Immature natural killer cell (primary cell): ENCODE data around the gene EPHB2. TPM values are rescaled to one million over a fixed set of nuclear protein-coding genes. Genes with fewer than 3 reads are reported as not detected.
"Not testable (repeated sequence)": the region's sequence is repeated elsewhere in the genome, so short reads cannot be mapped to it uniquely, and the experiment has no call there.

Experiments
- DNase-seq, 3 donors: peaks; one replicate each; pipeline ENCODE4 v3.0.0; 2022; ENCODE audit warnings: mixed read lengths in 1 of 3
- H3K27ac Mint-ChIP-seq, 6 donors: one replicate each; pipeline ENCODE4 v1.8.0; 2020; ENCODE audit warnings: mixed read lengths in 6 of 6, mild to moderate bottlenecking in 5 of 6, inconsistent platforms in 4 of 6, moderate library complexity in 3 of 6
- H3K27me3 Mint-ChIP-seq, 3 donors: one replicate each; pipeline ENCODE4 v1.8.0; 2020 to 2021; ENCODE audit warnings: low read depth in 3 of 3, mild to moderate bottlenecking in 3 of 3, mixed read lengths in 3 of 3, moderate library complexity in 3 of 3, inconsistent platforms in 1 of 3
- H3K36me3 Mint-ChIP-seq, 3 donors: one replicate each; pipeline ENCODE4 v1.8.0; 2020; ENCODE audit warnings: mixed read lengths in 3 of 3, inconsistent platforms in 2 of 3, mild to moderate bottlenecking in 2 of 3
- H3K4me1 Mint-ChIP-seq, 2 donors: one replicate each; pipeline ENCODE4 v1.8.0; 2020; ENCODE audit warnings: inconsistent platforms in 2 of 2, mild to moderate bottlenecking in 2 of 2, mixed read lengths in 2 of 2, moderate library complexity in 1 of 2
- H3K4me3 Mint-ChIP-seq, 5 donors: one replicate each; pipeline ENCODE4 v1.8.0; 2020; ENCODE audit warnings: mild to moderate bottlenecking in 5 of 5, mixed read lengths in 5 of 5, inconsistent platforms in 3 of 5, moderate library complexity in 3 of 5
- H3K9me3 Mint-ChIP-seq, 6 donors: one replicate each; pipeline ENCODE4 v1.8.0; 2020; ENCODE audit warnings: mild to moderate bottlenecking in 6 of 6, mixed read lengths in 6 of 6, inconsistent platforms in 4 of 6, moderate library complexity in 3 of 6
- polyA plus RNA-seq, 3 donors: library from polyadenylated mRNA; unstranded; fragments of 300-500 nt; fragmentation: Illumina TruSeq; gene quantifications; one replicate each; pipeline ENCODE4 v1.2.3, GENCODE V29; 2021

Gene EPHB2
- polyA plus RNA-seq, 3 donors from 2014 or later = not detected

DNA sequence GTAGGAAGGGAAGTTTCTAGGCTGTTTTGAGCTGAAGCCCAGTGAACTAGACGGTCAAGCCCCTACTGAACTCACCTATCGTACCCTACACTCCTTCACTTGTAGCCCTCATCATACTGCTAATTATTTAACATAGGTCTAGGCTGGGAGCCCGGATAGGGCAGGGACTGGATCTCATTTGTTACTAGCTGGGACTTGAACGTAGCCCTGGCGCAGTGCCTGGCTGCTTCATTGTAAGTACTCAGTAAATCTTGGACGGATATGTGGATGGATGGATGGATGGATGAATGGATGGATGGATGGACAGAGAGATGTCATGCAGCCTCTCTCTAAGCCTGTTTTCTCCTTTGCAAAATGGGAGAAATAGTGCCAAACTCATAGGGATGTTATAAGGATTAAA, 129.2 kb downstream of the EPHB2 start:
- no peak overlapping the region for H3K4me3 Mint-ChIP-seq
- no peak overlapping the region for H3K27ac Mint-ChIP-seq
- peaks cover 2 to 8% (median 3%) of the 10 kb centered on the region in 3 donors for H3K27me3 Mint-ChIP-seq
- no peaks in the 10 kb centered on the region for H3K4me1 Mint-ChIP-seq
- H3K9me3 Mint-ChIP-seq = no peaks in the 10 kb centered on the region
- no peaks in the 10 kb centered on the region for H3K36me3 Mint-ChIP-seq
- no peak for DNase-seq

GRCh38 chr1:22841142-22841541, 130.5 kb downstream of the EPHB2 start:
- Mint-ChIP-seq H3K36me3 (no peaks in the 10 kb centered on the region), H3K4me3 (no peak overlapping the region), H3K4me1 (no peaks in the 10 kb centered on the region), H3K27ac (no peak overlapping the region), H3K9me3 (no peaks in the 10 kb centered on the region), H3K27me3 (peaks cover 2 to 13% (median 3%) of the 10 kb centered on the region in 3 donors)
- no peak for DNase-seq

DNA sequence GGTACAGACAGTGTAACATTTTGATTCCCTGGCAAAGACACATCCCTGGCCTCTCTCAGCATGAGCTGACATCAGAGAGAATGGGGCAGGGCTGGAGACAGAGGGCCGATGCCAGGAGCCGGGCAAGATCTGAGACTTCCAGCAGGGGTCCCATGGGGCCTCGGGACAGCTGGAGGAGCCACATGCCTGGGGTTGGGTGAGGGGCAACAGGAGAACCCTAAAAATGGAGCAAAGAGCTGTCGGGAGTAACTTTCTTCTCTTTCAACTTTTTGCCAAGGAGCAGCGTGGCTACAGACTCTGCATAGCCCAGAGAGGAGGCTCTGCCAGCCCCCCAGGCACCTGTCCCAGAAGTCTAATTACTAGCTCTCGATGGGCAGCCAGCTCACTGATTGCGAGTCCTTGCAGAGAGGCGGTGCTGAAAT, 131.2 kb downstream of the EPHB2 start:
- Mint-ChIP-seq H3K9me3 (no peaks in the 10 kb centered on the region), H3K4me3 (no peak overlapping the region), H3K4me1 (no peaks in the 10 kb centered on the region), H3K27me3 (peaks cover 2 to 16% (median 3%) of the 10 kb centered on the region in 3 donors), H3K36me3 (no peaks in the 10 kb centered on the region), H3K27ac (no peak overlapping the region)
- DNase-seq = no peak

DNA sequence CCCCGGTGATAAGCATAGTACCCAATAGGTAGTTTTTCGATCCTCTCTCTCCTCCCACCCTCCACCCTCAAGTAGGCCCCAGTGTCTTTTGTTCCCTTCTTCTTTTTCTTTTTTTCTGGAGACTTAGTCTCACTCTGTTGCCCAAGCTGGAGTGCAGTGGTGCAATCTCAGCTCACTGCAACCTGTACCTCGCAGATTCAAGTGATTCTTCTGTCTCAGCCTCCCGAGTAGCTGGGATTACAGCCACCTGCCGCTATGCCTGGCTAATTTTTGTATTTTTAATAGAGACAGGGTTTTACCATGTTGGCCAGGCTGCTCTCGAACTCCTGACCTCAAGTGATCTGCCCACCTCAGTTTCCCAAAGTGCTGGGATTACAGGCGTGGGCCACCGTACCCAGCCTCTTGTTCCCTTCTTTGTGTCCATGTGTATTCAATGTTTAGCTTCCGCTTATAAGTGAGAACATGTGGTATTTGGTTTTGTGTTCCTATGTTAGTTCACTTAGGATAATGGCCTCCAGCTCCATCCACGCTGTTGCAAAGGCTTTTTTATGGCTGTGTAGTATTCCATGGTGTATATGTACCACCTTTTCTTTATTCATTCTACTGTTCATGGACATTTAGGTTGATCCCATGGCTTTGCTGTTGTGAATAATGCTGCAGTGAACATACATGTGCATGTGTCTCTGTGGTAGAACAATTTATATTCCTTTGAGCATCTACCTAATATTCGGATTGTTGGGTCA, 133.0 kb downstream of the EPHB2 start:
- not testable (repeated sequence) for H3K4me1 Mint-ChIP-seq, H3K27me3 Mint-ChIP-seq, H3K9me3 Mint-ChIP-seq, H3K27ac Mint-ChIP-seq, H3K4me3 Mint-ChIP-seq, DNase-seq, H3K36me3 Mint-ChIP-seq

DNA sequence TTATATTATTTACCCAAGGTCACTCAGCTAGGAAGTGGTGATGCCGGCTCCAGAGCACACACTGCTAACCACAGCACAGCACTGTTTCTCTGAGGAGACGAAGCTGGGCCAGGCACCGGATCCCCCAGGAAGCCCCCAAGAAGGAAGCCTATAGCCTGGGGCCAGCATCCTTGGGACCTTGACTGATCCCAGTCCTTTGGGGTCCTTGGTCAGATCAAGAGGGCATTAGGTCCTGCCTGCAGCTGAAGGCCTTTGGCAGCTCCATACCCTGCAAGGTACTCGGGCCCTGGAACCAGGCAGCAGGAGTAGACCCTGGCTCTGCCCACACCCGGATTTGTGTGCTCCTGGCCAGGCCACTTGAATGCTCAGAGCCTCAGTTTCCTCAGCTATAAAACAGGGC, 134.0 kb downstream of the EPHB2 start:
- Mint-ChIP-seq H3K27ac (no peak overlapping the region), H3K4me3 (no peak overlapping the region), H3K9me3 (no peaks in the 10 kb centered on the region), H3K27me3 (peaks cover 3 to 10% (median 4%) of the 10 kb centered on the region in 3 donors), H3K36me3 (no peaks in the 10 kb centered on the region), H3K4me1 (no peaks in the 10 kb centered on the region)
- no peak for DNase-seq

- H3K27me3 Mint-ChIP-seq = peaks cover 3 to 10% (median 4%) of the 10 kb centered on the region in 3 donors
- no peaks in the 10 kb centered on the region for H3K36me3 Mint-ChIP-seq
- H3K9me3 Mint-ChIP-seq = no peaks in the 10 kb centered on the region
- no peak overlapping the region for H3K27ac Mint-ChIP-seq
- H3K4me3 Mint-ChIP-seq = no peak overlapping the region
- no peaks in the 10 kb centered on the region for H3K4me1 Mint-ChIP-seq
- DNase-seq = no peak
Measured at GRCh38 chr1:22845398-22845935, 134.8 kb downstream of the EPHB2 start.

DNA sequence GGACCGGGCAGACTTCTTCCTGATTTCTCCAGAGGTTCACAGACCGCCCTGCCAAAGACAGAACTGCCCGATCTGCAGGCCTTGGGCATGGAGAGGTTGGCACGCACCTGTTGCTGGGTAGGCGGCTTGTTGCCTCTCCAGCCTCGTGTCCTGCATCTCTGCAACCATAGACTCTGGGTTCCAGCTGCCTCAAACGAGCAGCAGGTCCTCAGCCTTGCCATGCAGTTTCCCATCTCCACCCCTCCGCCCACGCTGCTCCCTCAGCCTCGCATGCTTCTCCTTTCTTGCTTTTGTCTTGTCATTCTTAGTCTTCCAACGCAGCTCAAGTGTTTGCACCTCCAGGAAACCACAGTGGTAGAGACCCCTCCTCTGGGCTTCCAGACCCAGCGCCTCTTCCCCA, 135.8 kb downstream of the EPHB2 start:
- Mint-ChIP-seq H3K27ac (no peak overlapping the region), H3K4me3 (no peak overlapping the region), H3K27me3 (peaks cover 1 to 11% (median 6%) of the 10 kb centered on the region in 3 donors), H3K4me1 (no peaks in the 10 kb centered on the region), H3K9me3 (no peaks in the 10 kb centered on the region), H3K36me3 (peaks cover 0 to 3% (median 0%) of the 10 kb centered on the region in 3 donors)
- no peak for DNase-seq

GRCh38 chr1:22847249-22847648, 136.6 kb downstream of the EPHB2 start:
- no peaks in the 10 kb centered on the region for H3K9me3 Mint-ChIP-seq
- no peak for DNase-seq
- no peak overlapping the region for H3K4me3 Mint-ChIP-seq
- no peak overlapping the region for H3K27ac Mint-ChIP-seq
- no peaks in the 10 kb centered on the region for H3K4me1 Mint-ChIP-seq
- peaks cover 0 to 11% (median 6%) of the 10 kb centered on the region in 3 donors for H3K27me3 Mint-ChIP-seq
- H3K36me3 Mint-ChIP-seq = peaks cover 0 to 3% (median 0%) of the 10 kb centered on the region in 3 donors

GRCh38 chr1:22847709-22848108, 137.1 kb downstream of the EPHB2 start:
- Mint-ChIP-seq H3K4me1 (no peaks in the 10 kb centered on the region), H3K27ac (no peak overlapping the region), H3K36me3 (peaks cover 0 to 3% (median 0%) of the 10 kb centered on the region in 3 donors), H3K27me3 (peaks cover 0 to 11% (median 6%) of the 10 kb centered on the region in 3 donors), H3K4me3 (no peak overlapping the region), H3K9me3 (no peaks in the 10 kb centered on the region)
- no peak for DNase-seq

- no peak overlapping the region for H3K27ac Mint-ChIP-seq
- no peak overlapping the region for H3K4me3 Mint-ChIP-seq
- peaks cover 0 to 3% (median 0%) of the 10 kb centered on the region in 3 donors for H3K36me3 Mint-ChIP-seq
- DNase-seq = no peak
- H3K27me3 Mint-ChIP-seq = peaks cover 0 to 11% (median 6%) of the 10 kb centered on the region in 3 donors
- no peaks in the 10 kb centered on the region for H3K4me1 Mint-ChIP-seq
- H3K9me3 Mint-ChIP-seq = no peaks in the 10 kb centered on the region
Measured at GRCh38 chr1:22848405-22848804, 137.8 kb downstream of the EPHB2 start.

GRCh38 chr1:22849770-22850169, 139.1 kb downstream of the EPHB2 start:
- H3K27ac Mint-ChIP-seq = no peak overlapping the region
- DNase-seq = no peak
- H3K9me3 Mint-ChIP-seq = no peaks in the 10 kb centered on the region
- H3K36me3 Mint-ChIP-seq = peaks cover 0 to 3% (median 0%) of the 10 kb centered on the region in 3 donors
- H3K4me1 Mint-ChIP-seq = no peaks in the 10 kb centered on the region
- H3K27me3 Mint-ChIP-seq = peaks cover 0 to 11% (median 4%) of the 10 kb centered on the region in 3 donors
- H3K4me3 Mint-ChIP-seq = no peak overlapping the region

GRCh38 chr1:22850281-22850680, 139.6 kb downstream of the EPHB2 start:
- H3K4me3 Mint-ChIP-seq = no peak overlapping the region
- no peaks in the 10 kb centered on the region for H3K4me1 Mint-ChIP-seq
- no peak for DNase-seq
- H3K36me3 Mint-ChIP-seq = peaks cover 0 to 3% (median 0%) of the 10 kb centered on the region in 3 donors
- H3K27ac Mint-ChIP-seq = no peak overlapping the region
- H3K27me3 Mint-ChIP-seq = peaks cover 0 to 11% (median 4%) of the 10 kb centered on the region in 3 donors
- no peaks in the 10 kb centered on the region for H3K9me3 Mint-ChIP-seq

DNA sequence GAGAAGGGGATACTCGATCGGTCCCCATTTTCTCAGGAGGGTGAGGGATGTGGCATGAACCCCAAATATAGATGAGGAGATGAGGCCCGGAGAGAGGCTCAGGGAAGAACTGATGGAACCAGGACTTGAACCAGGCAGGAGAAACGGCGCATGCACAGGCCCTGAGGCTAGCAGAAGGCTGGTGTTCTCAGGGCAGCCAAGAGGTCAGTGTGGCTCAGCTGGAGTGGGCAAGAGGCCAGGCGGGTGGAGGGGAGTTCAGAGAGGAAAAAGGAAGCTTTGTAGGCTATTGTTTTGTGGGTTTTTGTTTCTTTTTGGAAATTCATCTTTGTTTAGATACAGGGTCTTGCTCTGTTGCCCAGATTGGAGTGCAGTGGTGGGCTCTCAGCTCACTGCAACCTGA, 140.0 kb downstream of the EPHB2 start:
- Mint-ChIP-seq H3K4me1 (no peaks in the 10 kb centered on the region), H3K9me3 (no peaks in the 10 kb centered on the region), H3K4me3 (no peak overlapping the region), H3K27me3 (peaks cover 0 to 9% (median 4%) of the 10 kb centered on the region in 3 donors), H3K36me3 (peaks cover 0 to 3% (median 0%) of the 10 kb centered on the region in 3 donors), H3K27ac (no peak overlapping the region)
- DNase-seq = no peak

- Mint-ChIP-seq H3K27ac (no peak overlapping the region), H3K9me3 (no peaks in the 10 kb centered on the region), H3K27me3 (peaks cover under 1 to 4% (median 4%) of the 10 kb centered on the region in 3 donors), H3K4me3 (no peak overlapping the region), H3K4me1 (no peaks in the 10 kb centered on the region), H3K36me3 (peaks cover 0 to 3% (median 0%) of the 10 kb centered on the region in 3 donors)
- no peak for DNase-seq
Measured at GRCh38 chr1:22851517-22851916, 140.9 kb downstream of the EPHB2 start.
